ENCODE measurements around the gene WNT16. TPM values are rescaled to one million over a fixed set of nuclear protein-coding genes. Genes with fewer than 3 reads are reported as not detected.

WNT16 gene
- total and polyA plus RNA-seq, 2 of the 8 experiments (the other 6 are each of a cell fraction or from before 2014, with no cell fraction given): 0.11 to 0.52 TPM

DNA sequence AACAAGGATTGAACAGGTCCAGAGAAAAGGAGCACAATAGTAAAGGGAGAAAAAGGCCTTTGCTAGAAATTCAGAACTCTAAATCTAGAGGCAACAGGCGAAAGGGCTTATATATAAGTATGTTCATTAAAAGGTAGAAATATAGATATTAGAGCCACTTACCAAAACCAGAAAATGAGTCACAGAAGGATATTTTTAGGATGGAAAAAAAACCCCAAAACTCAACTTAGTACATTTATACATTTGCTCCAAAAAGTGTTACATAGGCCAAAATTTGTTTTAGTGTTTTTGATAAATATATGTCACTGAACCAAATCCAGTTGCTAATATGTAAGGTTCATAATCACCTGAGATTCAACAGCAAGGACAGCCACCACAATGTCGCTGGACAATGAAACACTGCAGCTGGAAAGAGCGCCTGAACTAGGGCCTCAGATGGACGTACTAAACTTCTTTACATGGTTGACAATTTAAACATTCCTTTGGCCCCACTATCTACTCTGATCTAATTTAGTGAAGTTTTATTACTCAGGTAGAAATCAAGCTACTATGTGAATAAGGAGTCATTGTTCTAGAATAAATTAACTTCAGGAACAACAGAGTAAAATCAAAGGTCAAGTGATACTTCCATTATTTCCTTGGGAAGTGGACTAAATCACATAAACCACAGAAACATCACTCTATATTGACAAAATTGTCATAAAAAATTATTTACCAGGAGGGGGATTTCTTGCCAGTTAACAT is 56.4 kb downstream of the WNT16 start:
- CTCF ChIA-PET (ENCODE audit: partially characterized antibody): interaction anchor here (1.3 to 1.6 kb wide), 2 partner anchors 12 to 163 kb away, joined by 3 to 5 read pairs; no protein-coding TSS in a partner anchor
- Histone ChIP-seq H2BK20ac (ENCODE audit: low read length) (no peak overlapping the region), H3K79me2 (ENCODE audit: control insufficient read depth in 1 of 2, insufficient read depth in 2 of 2, low read length in 2 of 2) (peaks cover 0 to 91% of the 10 kb centered on the region in 2 experiments; a peak in 3 of 4 replicates)

More for the DNA sequence above, 56.4 kb downstream of the WNT16 start:
- H2BK5ac ChIP-seq (ENCODE audit: low read depth, low read length): no peak overlapping the region
- DNase-seq (ENCODE audit: low read depth in 1 of 2, low spot score in 2 of 2) (no peak), FAIRE-seq (no peak)
- H3K36me3 ChIP-seq (ENCODE audit: control insufficient read depth in 2 of 4, insufficient read depth in 4 of 4, low read length in 3 of 4): peaks cover 0 to 6% (median 0%) of the 10 kb centered on the region in 4 experiments; a peak in 4 of 8 replicates
- H3K27me3 ChIP-seq (replicated peaks in 1 of 4; ENCODE audit: control insufficient read depth in 3 of 4, extremely low read depth in 1 of 4, insufficient read depth in 3 of 4, low read length in 3 of 4): no peaks in the 10 kb centered on the region
- no peak overlapping the region for H4K5ac ChIP-seq (ENCODE audit: insufficient read length, low read depth, low read length)
- no peak overlapping the region for H3K23ac ChIP-seq (ENCODE audit: insufficient read length)
- no peak overlapping the region for H3K4ac ChIP-seq (replicated peaks; ENCODE audit: insufficient read length, low read depth, low read length)
- H3K9me3 ChIP-seq (ENCODE audit: insufficient read depth in 2 of 2, low read depth in 1 of 2, low read length in 1 of 2): no peaks in the 10 kb centered on the region
- H2BK120ac ChIP-seq (replicated peaks; ENCODE audit: low read depth, low read length): no peak overlapping the region
- no peak overlapping the region for H2BK12ac ChIP-seq (ENCODE audit: low read depth, low read length)
- no peak overlapping the region; a peak in 1 of 7 replicates for H3K9ac ChIP-seq (replicated peaks in 1 of 4; ENCODE audit: extremely low read depth in 1 of 4, low read depth in 3 of 4, low read length in 3 of 4)
- no peak overlapping the region for H3K14ac ChIP-seq (ENCODE audit: insufficient read length)
- no peak overlapping the region for H2AFZ ChIP-seq (ENCODE audit: low read length)
- H3K18ac ChIP-seq (ENCODE audit: extremely low read depth, low read length): no peak overlapping the region
- H3K56ac ChIP-seq (replicated peaks; ENCODE audit: insufficient read length, low read depth, low read length): no peak overlapping the region
- no peak overlapping the region for H3K27ac ChIP-seq (ENCODE audit: low read depth, low read length)
- no peaks in the 10 kb centered on the region; a peak in 1 of 7 replicates for H3K4me1 ChIP-seq (replicated peaks in 1 of 4; ENCODE audit: control insufficient read depth in 3 of 4, insufficient read depth in 4 of 4, low read length in 3 of 4)
- no peaks in the 10 kb centered on the region for H3K23me2 ChIP-seq (ENCODE audit: low read depth, low read length)
- WGBS, 2 experiments (ENCODE audit: extremely low coverage in 1 of 2, insufficient coverage in 1 of 2, insufficient read length in 1 of 2, insufficient replicate concordance in 2 of 2, low coverage in 1 of 2, low lambda C conversion rate in 2 of 2, missing lambda C conversion rate in 1 of 2): 87% methylated on average over 4 of the region's 4 CpGs; no CpG with 5 or more reads in 1 of the 2 experiments
- no peak overlapping the region for H3K4me3 ChIP-seq (ENCODE audit: extremely low read depth in 1 of 4, insufficient read depth in 2 of 4, low read depth in 3 of 4, low read length in 4 of 4)
- no peaks in the 10 kb centered on the region; the same call in 1 of the 2 replicates for H3K79me1 ChIP-seq (ENCODE audit: low read depth, low read length)
- peaks cover 3 to 8% of the 10 kb centered on the region in 2 experiments for H4K20me1 ChIP-seq (replicated peaks in 1 of 2; ENCODE audit: control insufficient read depth in 1 of 2, insufficient read depth in 2 of 2, low read length in 2 of 2)
- TF ChIP-seq ASH2L (IDR thresholded peaks at IDR 0.05; ENCODE audit: low read length): no peak
- no peak overlapping the region for H2AK5ac ChIP-seq (ENCODE audit: low read depth, low read length)
- no peak overlapping the region for H4K8ac ChIP-seq (ENCODE audit: extremely low read depth, insufficient read depth, low read length)
- no peak overlapping the region for H3K4me2 ChIP-seq (ENCODE audit: insufficient read depth in 1 of 2, low read depth in 2 of 2, low read length in 2 of 2)
- no peak overlapping the region for H4K91ac ChIP-seq (replicated peaks; ENCODE audit: insufficient read length, low read length)
- H2BK15ac ChIP-seq (ENCODE audit: low read length): no peak overlapping the region
- POLR2A ChIA-PET (ENCODE audit: partially characterized antibody): interaction anchor here (5.9 kb wide), 1 partner anchor 11 kb away, joined by 30 read pairs; the partner anchor contains the start of gene FAM3C

Data from H1 (cell line).